Uterus (tissue), 4 donors: ENCODE data around the gene MINDY4B. TPM values are rescaled to one million over a fixed set of nuclear protein-coding genes. Genes with fewer than 3 reads are reported as not detected.
"Not testable (repeated sequence)": the region's sequence is repeated elsewhere in the genome, so short reads cannot be mapped to it uniquely, and the experiment has no call there.

Experiments
- DNase-seq, 2 donors: peaks; one replicate each; pipeline ENCODE4 v3.0.0-alpha.2; 2019 to 2020
- H3K27ac ChIP-seq, 2 donors: fragments of 200-600 bp; sonication (generic); 1 replicate in 1 of 2; 2 replicates in 1 of 2; pipeline ENCODE4 v1.5.1; 2016 to 2018
- H3K27me3 ChIP-seq, 2 donors: fragments of 200-600 bp; sonication (generic); one replicate each; pipeline ENCODE4 v1.5.1; 2018 to 2019; ENCODE audit warnings: control low read depth in 1 of 2
- H3K36me3 ChIP-seq, 2 donors: fragments of 200-600 bp; sonication (generic); one replicate each; pipeline ENCODE4 v1.5.1; 2019; ENCODE audit warnings: control low read depth in 1 of 2
- H3K4me1 ChIP-seq, 2 donors: fragments of 200-600 bp; sonication (generic); one replicate each; pipeline ENCODE4 v1.5.1; 2018 to 2019; ENCODE audit warnings: control low read depth in 1 of 2
- H3K4me3 ChIP-seq, 2 donors: fragments of 200-600 bp; sonication (generic); 1 replicate in 1 of 2; 2 replicates in 1 of 2; pipeline ENCODE4 v1.5.1; 2018 to 2019; ENCODE audit warnings: mild to moderate bottlenecking in 1 of 2
- H3K9me3 ChIP-seq, 2 donors: fragments of 200-600 bp; sonication (generic); one replicate each; pipeline ENCODE4 v1.5.1; 2019; ENCODE audit warnings: control low read depth in 1 of 2
- POLR2A ChIP-seq, 2 donors: fragments of 450-650 bp; IDR thresholded peaks; one replicate each; pipeline ENCODE4 v1.6.1; 2016; ENCODE audit warnings: antibody characterized with exemption in 2 of 2, mild to moderate bottlenecking in 1 of 2, moderate library complexity in 1 of 2
- intact Hi-C: fragments of 100-400 bp; cut with DNase I; formaldehyde crosslinking; loops from one replicate; pipeline ENCODE4 v1.15.1; 2023; ENCODE audit warnings: low total_unique reads
- total RNA-seq, 4 donors: library from RNA; depleted of rRNA in 3 of 4; stranded (reverse); fragments of >200 nt in 3 of 4; gene quantifications; one replicate each; pipeline versions ENCODE4 v1.1.0 to v1.2.4, GENCODE V29; 2014 to 2023
- TF ChIP-seq, protein P1 (sequence below), 4 experiments: fragments of 200-600 bp in 2 of 4; fragments of 450-650 bp in 2 of 4; sonication (generic) in 2 of 4; IDR thresholded peaks; one replicate each; pipeline ENCODE4 v1.5.1; 2016 to 2019; ENCODE audit warnings: antibody characterized with exemption in 4 of 4, mild to moderate bottlenecking in 2 of 4, moderate library complexity in 1 of 4
- donor health status: DM: yes; HTN: yes; CAD: no.

The MINDY4B gene
- total RNA-seq, 4 donors from 2014 or later: not detected

DNA sequence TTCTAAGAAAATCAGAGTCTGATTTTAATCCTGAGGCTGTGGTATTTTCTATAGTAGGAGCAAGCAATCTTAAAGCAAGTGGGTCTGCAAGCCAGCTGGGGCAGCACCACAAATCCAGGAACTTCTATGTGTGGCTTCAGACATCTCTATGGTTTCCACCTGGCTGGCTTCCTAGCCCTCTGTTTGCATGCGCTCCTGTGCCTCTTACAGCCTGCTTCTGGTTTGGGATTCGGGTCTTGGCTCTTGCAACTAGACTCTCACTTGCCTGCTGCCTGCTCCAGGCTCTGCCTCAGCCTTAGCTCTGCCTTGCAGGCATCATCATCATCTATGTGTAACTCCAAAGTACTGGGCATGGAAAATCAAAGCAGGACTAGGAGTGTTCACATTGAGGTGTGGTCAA, 43.4 kb downstream of the MINDY4B start:
- Histone ChIP-seq H3K27me3 (no peaks in the 10 kb centered on the region), H3K27ac (no peak overlapping the region), H3K36me3 (no peaks in the 10 kb centered on the region), H3K9me3 (no peaks in the 10 kb centered on the region), H3K4me3 (no peak overlapping the region), H3K4me1 (no peaks in the 10 kb centered on the region)
- intact Hi-C loops: no loop called here
- no peak for TF ChIP-seq POLR2A (IDR thresholded peaks at IDR 0.05)
- TF ChIP-seq, protein P1, sequence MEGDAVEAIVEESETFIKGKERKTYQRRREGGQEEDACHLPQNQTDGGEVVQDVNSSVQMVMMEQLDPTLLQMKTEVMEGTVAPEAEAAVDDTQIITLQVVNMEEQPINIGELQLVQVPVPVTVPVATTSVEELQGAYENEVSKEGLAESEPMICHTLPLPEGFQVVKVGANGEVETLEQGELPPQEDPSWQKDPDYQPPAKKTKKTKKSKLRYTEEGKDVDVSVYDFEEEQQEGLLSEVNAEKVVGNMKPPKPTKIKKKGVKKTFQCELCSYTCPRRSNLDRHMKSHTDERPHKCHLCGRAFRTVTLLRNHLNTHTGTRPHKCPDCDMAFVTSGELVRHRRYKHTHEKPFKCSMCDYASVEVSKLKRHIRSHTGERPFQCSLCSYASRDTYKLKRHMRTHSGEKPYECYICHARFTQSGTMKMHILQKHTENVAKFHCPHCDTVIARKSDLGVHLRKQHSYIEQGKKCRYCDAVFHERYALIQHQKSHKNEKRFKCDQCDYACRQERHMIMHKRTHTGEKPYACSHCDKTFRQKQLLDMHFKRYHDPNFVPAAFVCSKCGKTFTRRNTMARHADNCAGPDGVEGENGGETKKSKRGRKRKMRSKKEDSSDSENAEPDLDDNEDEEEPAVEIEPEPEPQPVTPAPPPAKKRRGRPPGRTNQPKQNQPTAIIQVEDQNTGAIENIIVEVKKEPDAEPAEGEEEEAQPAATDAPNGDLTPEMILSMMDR (IDR thresholded peaks at IDR 0.05): no peak
- DNase-seq: no peak

DNA sequence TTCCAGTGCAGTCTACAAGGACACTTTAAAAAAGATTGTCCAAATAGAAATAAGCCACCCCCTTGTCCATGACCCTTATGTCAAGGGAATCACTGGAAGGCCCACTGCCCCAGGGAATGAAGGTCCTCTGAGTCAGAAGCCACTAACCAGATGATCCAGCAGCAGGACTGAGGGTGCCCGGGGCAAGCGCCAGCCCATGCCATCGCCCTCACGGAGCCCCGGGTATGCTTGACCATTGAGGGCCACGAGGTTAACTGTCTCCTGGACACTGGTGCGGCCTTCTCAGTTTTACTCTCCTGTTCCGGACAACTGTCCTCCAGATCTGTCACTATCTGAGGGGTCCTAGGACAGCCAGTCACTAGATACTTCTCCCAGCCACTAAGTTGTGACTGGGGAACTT, 47.3 kb downstream of the MINDY4B start:
- H3K36me3 ChIP-seq, H3K27ac ChIP-seq, H3K27me3 ChIP-seq, H3K4me3 ChIP-seq, intact Hi-C loops, H3K4me1 ChIP-seq, H3K9me3 ChIP-seq, DNase-seq: not testable (repeated sequence)

DNA sequence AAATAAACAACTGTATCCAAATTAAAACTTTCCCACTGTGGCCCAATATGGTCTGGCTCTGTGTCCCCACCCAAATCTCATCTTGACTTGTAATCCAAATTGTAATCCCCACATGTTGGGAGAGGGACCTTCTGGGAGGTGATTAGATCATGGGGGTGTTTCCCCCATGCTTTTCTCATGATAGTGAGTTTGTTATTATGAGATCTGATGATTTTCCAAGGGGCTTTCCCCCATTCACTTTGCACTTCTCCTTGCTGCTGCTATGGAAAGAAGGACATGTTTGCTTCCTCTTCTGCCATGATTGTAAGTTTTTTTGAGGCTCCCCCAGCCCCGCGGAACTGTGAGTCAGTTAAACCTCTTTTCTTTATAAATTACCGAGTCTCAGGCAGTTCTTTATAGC, 55.0 kb downstream of the MINDY4B start:
- Histone ChIP-seq H3K4me1 (no peaks in the 10 kb centered on the region), H3K4me3 (no peak overlapping the region), H3K9me3 (peaks cover 0 to 12% of the 10 kb centered on the region in 2 donors), H3K27ac (no peak overlapping the region), H3K36me3 (no peaks in the 10 kb centered on the region), H3K27me3 (no peaks in the 10 kb centered on the region)
- no peak for DNase-seq
- TF ChIP-seq POLR2A (IDR thresholded peaks at IDR 0.05): no peak
- TF ChIP-seq, protein P1 (IDR thresholded peaks at IDR 0.05): no peak
- intact Hi-C loops: no loop called here

DNA sequence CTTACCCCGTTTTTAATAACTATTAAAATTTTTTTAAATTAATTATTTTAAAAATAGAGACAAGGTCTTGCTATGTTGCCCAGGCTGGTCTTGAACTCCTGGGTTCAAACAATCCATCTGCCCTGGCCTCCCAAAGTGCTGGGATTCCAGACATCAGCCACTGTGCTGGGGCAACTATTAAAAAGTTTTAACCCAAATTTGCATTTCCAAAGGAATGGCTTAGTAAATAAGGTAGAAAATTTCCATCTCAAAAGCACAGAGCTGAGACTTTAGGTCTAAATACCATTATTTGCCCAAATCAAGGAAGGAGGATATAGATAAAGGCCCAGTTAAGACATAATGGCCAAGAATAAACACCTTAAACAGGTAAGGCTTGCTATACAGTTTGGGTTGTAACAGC, 56.4 kb downstream of the MINDY4B start:
- intact Hi-C loops: no loop called here
- no peak for DNase-seq
- TF ChIP-seq POLR2A (IDR thresholded peaks at IDR 0.05): no peak
- TF ChIP-seq, protein P1 (IDR thresholded peaks at IDR 0.05): no peak

DNA sequence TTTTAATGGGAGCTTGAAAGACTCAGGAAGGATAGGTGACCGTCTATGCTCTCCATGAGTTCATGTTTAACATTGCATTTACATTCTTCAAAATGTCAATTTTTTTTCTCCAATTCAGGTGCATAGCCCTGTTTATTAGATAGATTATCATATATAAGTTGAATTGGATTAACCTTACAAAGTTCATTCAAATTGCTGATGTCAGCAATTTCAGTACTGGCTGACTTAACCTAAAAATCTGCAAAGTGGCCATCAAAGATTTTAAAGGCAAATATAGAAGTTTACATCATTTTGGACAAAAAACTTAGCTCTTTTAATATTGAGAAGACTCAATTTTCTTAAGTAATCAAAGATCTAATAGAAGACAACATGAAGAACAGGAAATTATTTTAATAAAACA, 57.8 kb downstream of the MINDY4B start:
- no peak overlapping the region for H3K4me3 ChIP-seq
- DNase-seq: no peak
- H3K27ac ChIP-seq: no peak overlapping the region
- no peaks in the 10 kb centered on the region for H3K27me3 ChIP-seq
- TF ChIP-seq, protein P1 (IDR thresholded peaks at IDR 0.05): no peak
- no peak for TF ChIP-seq POLR2A (IDR thresholded peaks at IDR 0.05)
- intact Hi-C loops: no loop called here
- H3K36me3 ChIP-seq: no peaks in the 10 kb centered on the region
- peaks cover 0 to 5% of the 10 kb centered on the region in 2 donors for H3K4me1 ChIP-seq
- H3K9me3 ChIP-seq: peaks cover 0 to 12% of the 10 kb centered on the region in 2 donors

More for the DNA sequence above, 56.4 kb downstream of the MINDY4B start:
- peaks cover 0 to 12% of the 10 kb centered on the region in 2 donors for H3K9me3 ChIP-seq
- H3K27ac ChIP-seq: no peak overlapping the region
- no peak overlapping the region for H3K4me3 ChIP-seq
- peaks cover 0 to under 1% of the 10 kb centered on the region in 2 donors for H3K4me1 ChIP-seq
- H3K36me3 ChIP-seq: no peaks in the 10 kb centered on the region
- H3K27me3 ChIP-seq: no peaks in the 10 kb centered on the region

DNA sequence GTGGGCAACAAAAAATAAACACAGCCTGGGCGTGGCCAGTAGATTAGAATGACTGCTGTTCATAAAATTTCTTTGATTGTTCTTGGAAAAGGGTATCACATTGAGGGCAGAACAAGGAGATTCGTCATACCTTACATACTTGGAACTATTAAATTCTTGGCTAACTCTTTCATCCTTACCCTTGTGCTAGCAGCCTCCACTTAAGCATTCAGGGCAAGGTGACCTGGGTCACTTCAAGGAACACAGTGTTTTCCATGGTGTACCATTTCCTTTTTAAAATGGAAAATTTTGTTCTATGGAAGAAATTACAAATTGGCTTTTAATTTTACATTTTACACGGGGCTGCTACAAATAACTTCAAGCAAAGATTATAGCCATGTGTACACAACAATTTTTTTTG, 60.8 kb downstream of the MINDY4B start:
- Histone ChIP-seq H3K4me1 (peaks cover 0 to 5% of the 10 kb centered on the region in 2 donors), H3K9me3 (no peaks in the 10 kb centered on the region), H3K27me3 (no peaks in the 10 kb centered on the region), H3K4me3 (no peak overlapping the region), H3K36me3 (no peaks in the 10 kb centered on the region), H3K27ac (peak overlapping the region; percentile 67 to 82)
- intact Hi-C loops: no loop called here
- DNase-seq: peak; percentile 20 to 75
- no peak for TF ChIP-seq POLR2A (IDR thresholded peaks at IDR 0.05)
- TF ChIP-seq, protein P1 (IDR thresholded peaks at IDR 0.05): no peak
